Stimulated activated CD4-positive, alpha-beta T cell treated with anti-CD3 and anti-CD28 coated beads, Interleukin-4, amount 100 ng/mL, for 1 hour (primary cell): ENCODE data around the gene GTPBP1.

ENCODE experiments used
- DNase-seq: peaks from one replicate; pipeline ENCODE4 v3.0.0-alpha.2; 2020

The GTPBP1 gene

GRCh38 chr22:38761202-38762162 lies 55.7 kb downstream of the GTPBP1 start:
- DNase-seq = no peak

GRCh38 chr22:38762551-38762983 lies 56.8 kb downstream of the GTPBP1 start:
- DNase-seq = no peak

- peak; percentile 34 for DNase-seq
These were observed 60.5 kb downstream of the GTPBP1 start for GRCh38 chr22:38766076-38766777.

- DNase-seq = no peak
These were observed 61.6 kb downstream of the GTPBP1 start for GRCh38 chr22:38767313-38767712.

GRCh38 chr22:38768036-38768435 lies 62.3 kb downstream of the GTPBP1 start:
- DNase-seq = no peak

- DNase-seq = no peak
These were observed 64.7 kb downstream of the GTPBP1 start for GRCh38 chr22:38770257-38770949.

GRCh38 chr22:38772623-38772873 lies 66.8 kb downstream of the GTPBP1 start:
- no peak for DNase-seq

- DNase-seq = no peak
These were observed 67.7 kb downstream of the GTPBP1 start for GRCh38 chr22:38773363-38773946.

- DNase-seq = no peak
These were observed 68.9 kb downstream of the GTPBP1 start for GRCh38 chr22:38774496-38775166.

- DNase-seq = no peak
These were observed 69.9 kb downstream of the GTPBP1 start for GRCh38 chr22:38775656-38776055.

- DNase-seq = no peak
These were observed 70.3 kb downstream of the GTPBP1 start for GRCh38 chr22:38776086-38776485.

- DNase-seq = no peak
These were observed 71.4 kb downstream of the GTPBP1 start for GRCh38 chr22:38777087-38777671.

GRCh38 chr22:38781033-38781432 lies 75.3 kb downstream of the GTPBP1 start:
- DNase-seq = no peak

GRCh38 chr22:38782402-38783094 lies 76.8 kb downstream of the GTPBP1 start:
- DNase-seq = no peak
